GM18873 (cell line): ENCODE measurements around the gene SPNS3.

Experiments used
- ATAC-seq: cut with Tn5 transposase; IDR thresholded peaks from one replicate; pipeline ENCODE4 v1.9.1; 2021; ENCODE audit warnings: mild to moderate bottlenecking, moderate library complexity, moderate number of reproducible peaks; ENCODE audit not compliant: unreplicated experiment, low FRiP score

Gene SPNS3

GRCh38 chr17:4426499-4427208, 7.1 kb upstream of the SPNS3 start:
- ATAC-seq = no peak

- no peak for ATAC-seq
Measured at GRCh38 chr17:4427505-4427904, 6.2 kb upstream of the SPNS3 start.

- ATAC-seq = no peak
Measured at GRCh38 chr17:4436381-4436780, 2.6 kb downstream of the SPNS3 start.

DNA sequence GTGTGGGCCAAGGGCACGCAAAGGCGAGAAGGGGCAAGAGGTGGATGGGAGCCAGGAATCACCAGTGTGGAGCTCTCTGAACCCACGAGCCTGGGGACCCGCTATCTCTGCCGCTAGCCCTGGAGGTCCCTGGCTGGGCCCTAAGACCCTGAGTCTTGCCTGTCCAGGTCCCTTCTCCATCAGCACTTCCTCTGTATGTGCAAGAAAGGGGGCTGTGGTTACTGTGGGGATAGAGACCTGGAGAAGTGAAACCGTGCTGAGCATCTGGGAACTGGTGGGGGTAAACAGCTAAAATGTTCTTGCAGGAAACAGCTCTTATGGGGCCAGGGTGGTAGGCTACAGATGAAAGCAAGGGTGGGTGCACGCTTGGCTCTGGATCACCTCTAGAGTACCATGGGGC, 3.1 kb downstream of the SPNS3 start:
- ATAC-seq = no peak

- no peak for ATAC-seq
Measured at GRCh38 chr17:4438162-4438944, 4.6 kb downstream of the SPNS3 start.

DNA sequence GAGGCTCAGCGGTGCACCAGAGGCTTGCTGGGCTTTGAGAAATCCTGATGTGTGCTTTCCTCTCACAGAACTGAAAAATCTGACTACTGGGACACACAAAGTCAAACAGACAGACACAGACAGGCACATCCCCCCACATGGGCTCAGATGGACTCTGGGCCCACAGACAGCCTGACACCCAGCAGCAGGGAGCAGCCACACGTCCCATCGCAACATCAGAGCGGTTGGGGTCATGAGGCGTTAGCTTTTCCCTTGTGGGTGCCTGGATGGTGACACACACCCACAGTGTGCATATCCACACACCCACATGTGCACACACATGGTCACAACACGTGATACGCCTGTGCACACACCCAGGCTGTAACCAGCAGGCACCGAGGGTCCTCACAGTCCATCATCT, 6.3 kb downstream of the SPNS3 start:
- ATAC-seq = no peak

GRCh38 chr17:4440690-4441686, 7.2 kb downstream of the SPNS3 start:
- ATAC-seq = no peak

DNA sequence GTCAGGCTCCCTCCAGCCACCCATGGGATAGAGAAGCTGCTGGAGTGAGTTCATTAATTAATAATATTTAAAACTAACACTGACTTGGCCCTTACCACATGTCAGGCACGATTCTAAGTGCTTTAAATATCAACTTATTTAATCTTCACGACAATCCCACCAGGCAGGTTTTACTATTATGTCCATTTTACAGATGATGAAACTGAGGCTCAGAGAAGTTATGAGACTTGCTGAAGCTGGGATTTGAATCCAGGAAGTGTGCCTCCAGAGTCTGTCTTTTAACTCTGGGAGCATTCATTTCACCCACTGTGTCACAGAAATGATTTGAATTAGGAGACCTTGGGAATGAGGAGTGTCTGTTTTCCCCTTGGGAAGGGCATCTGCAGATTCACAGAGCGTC, 8.8 kb downstream of the SPNS3 start:
- no peak for ATAC-seq

DNA sequence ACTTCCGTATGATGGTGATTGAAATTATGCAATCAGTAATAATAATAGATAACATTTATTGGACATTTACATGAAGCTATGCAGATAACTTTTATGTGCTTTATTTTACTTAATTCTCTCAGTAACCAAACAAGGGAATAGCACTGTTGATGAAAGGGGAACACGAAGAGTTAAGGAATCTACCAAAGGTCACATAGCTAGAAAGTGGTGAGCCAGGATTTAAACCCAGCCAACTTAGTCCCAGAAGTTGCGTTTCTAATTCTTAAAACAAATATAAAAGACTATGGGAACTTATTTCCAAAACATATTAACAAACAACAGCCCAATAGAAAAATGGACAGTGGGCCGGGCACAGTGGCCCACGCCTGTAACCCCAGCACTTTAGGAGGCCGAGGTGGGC, 9.7 kb downstream of the SPNS3 start:
- ATAC-seq = no peak

GRCh38 chr17:4444782-4445473, 11.2 kb downstream of the SPNS3 start:
- no peak for ATAC-seq

GRCh38 chr17:4445731-4446130, 12.0 kb downstream of the SPNS3 start:
- ATAC-seq = no peak

- no peak for ATAC-seq
Measured at GRCh38 chr17:4446326-4447071, 12.8 kb downstream of the SPNS3 start.

DNA sequence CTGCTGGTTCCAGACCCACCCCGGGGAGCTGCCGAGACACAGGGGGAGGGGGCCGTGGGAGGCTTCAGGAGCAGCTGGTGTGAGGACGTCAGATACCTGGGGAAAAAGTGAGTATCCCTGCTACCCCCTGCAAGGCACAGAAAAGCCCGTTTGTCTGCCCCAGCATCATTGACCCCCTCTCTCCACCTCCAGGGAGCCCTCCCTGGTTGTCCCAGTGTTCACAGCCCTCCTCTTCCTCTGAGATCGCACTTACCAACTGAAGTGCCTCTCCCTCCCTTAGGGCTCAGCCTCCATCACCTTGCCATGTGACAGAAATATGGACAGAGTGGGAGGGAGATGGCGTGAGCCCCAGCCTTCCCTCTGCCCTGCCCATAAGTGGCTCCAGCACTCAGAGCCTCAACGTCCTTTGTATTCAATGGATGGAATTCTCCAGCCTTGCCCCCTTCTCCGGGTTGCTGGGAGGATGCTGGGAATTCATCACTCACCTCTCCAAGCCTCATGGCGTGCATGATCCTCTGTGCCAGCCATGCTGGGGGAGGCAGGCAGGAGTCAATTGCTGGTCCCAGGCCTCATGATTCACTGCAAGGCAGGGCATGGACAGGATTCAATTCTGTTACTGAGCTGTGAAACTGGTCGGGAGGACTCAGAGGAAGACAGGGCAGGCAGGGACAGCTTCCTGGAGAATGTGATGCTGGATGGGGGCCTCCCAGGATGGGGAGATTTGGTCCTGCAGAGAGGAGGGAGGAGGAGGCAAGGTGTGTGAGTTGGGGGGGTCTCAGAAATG, 14.6 kb downstream of the SPNS3 start:
- ATAC-seq = no peak

- no peak for ATAC-seq
Measured at GRCh38 chr17:4449736-4450135, 16.0 kb downstream of the SPNS3 start.

DNA sequence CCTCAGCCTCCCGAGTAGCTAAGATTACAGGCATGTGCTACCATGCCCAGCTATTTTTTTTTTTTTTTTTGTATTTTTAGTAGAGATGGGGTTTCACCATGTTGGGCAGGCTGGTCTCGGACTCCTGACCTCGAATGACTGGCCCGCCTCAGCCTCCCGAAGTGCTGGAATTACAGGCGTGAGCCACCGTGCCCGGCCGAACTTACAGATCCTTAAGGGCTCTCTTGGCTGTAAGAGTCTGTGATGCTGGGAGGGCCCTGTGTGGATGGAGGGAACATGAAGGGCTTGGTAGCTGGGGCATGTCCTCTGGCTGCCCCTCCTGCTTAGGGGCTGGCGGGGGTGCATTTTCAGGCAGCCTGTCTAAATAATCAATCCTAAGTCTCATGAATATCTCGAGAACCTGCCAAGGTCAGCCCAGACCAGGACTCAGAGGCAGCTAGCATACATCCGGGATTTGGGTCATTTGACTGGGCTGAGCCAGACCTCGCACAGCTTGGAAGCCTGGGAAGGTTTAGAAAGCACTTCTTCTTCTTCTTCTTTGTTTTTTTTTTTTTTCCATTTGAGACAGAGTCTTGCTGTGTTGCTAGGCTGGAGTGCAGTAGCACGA, 17.1 kb downstream of the SPNS3 start:
- ATAC-seq = no peak

DNA sequence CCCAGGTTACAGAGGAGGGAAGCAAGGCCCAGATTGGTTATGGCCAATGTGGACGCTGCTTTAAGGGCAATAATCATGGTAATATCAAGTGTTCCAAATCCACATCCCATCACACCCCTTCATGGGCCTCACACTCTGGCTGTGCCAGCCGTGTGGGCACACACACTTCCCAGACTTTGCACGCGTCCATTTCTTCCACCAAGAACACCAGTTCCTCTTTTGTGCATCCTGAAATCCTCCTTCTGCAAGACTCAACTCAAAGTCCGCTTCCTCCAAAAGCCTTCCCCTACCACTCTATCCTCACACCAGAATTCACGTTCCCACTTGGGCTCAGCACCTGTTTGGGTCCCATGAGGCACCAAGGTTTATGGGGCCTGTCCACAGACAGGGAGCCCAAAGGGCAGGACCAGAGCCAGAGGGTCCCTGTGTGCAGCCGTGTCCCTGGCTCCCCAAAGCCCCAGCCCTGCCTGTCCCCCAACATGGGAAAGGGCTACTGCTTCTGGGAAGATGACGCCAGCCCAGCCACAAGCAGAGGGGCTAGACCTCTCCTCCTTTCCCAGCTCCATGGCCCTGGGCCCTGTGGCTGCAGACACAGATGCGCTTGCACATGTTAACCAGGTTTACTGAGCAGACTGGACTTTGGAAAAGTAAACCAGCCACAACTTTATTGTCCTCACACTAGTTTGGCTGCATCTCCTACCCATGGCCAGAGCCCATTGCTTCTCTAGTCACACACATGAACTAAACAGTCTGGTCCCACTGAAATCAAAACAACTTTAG, 20.3 kb downstream of the SPNS3 start:
- ATAC-seq = no peak

DNA sequence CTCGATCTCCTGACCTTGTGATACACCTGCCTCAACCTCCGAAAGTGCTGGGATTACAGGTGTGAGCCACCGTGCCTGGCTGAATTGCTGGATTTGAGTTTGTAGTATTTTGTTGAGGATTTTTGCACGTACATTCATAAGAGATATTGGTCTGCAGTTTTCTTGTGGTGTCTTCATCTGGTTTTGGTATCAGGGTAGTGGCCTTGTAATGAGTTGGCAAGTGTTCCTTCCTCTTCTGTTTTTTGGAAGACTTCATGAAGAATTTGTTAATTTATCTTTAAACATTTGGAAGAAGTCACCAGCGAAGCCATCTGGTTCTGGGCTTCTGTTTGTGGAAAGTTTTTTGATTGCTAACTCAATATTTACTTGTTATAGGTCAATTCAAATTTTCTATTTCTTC, 26.9 kb downstream of the SPNS3 start:
- ATAC-seq = no peak
